Transverse colon (tissue), 4 donors: ENCODE data around the gene DIS3L2. TPM values are rescaled to one million over a fixed set of nuclear protein-coding genes. Genes with fewer than 3 reads are reported as not detected.

Source experiments
- DNase-seq: peaks from one replicate; pipeline ENCODE4 v3.0.0-alpha.2; 2019
- H3K27ac ChIP-seq, 4 donors: fragments of 200-600 bp; sonication (generic); 2 replicates each; pipeline ENCODE4 v1.5.1; 2016 to 2018; ENCODE audit warnings: inconsistent platforms in 4 of 4
- H3K27me3 ChIP-seq: fragments of 200-600 bp; sonication (generic); 2 replicates; pipeline ENCODE4 v1.5.1; 2017; ENCODE audit warnings: inconsistent platforms
- H3K36me3 ChIP-seq, 4 donors: fragments of 200-600 bp; sonication (generic); 2 replicates each; pipeline ENCODE4 v1.5.1; 2017 to 2019; ENCODE audit warnings: inconsistent platforms in 4 of 4
- H3K4me1 ChIP-seq, 4 donors: fragments of 200-600 bp; sonication (generic); 2 replicates each; pipeline ENCODE4 v1.5.1; 2017 to 2020; ENCODE audit warnings: inconsistent platforms in 4 of 4
- H3K4me3 ChIP-seq, 4 donors: fragments of 200-600 bp; sonication (generic); 1 replicate in 1 of 4; 2 replicates in 3 of 4; pipeline versions ENCODE4 v1.5.1 to v1.6.1; 2017 to 2019; ENCODE audit warnings: inconsistent platforms in 4 of 4
- H3K9me3 ChIP-seq, 2 donors: fragments of 200-600 bp; sonication (generic); 2 replicates each; pipeline ENCODE4 v1.5.1; 2017 to 2019; ENCODE audit warnings: inconsistent platforms in 2 of 2
- EP300 ChIP-seq: sonication (generic); formaldehyde crosslinking; IDR thresholded peaks from one replicate; pipeline ENCODE4 v1.6.1; 2017; ENCODE audit warnings: antibody characterized with exemption, low read depth
- POLR2A ChIP-seq: fragments of 450-650 bp; IDR thresholded peaks from one replicate; pipeline ENCODE4 v1.6.1; 2016; ENCODE audit warnings: antibody characterized with exemption, mild to moderate bottlenecking, moderate library complexity
- POLR2AphosphoS5 ChIP-seq, 3 donors: sonication (generic); formaldehyde crosslinking; IDR thresholded peaks; one replicate each; pipeline ENCODE4 v1.6.1; 2016; ENCODE audit warnings: antibody characterized with exemption in 3 of 3
- WGBS, 2 donors: methylation state at CpG; one replicate each; pipeline ENCODE4 v1.1.5; 2018; ENCODE audit warnings: low coverage in 1 of 2; 5-methylcytosine and 5-hydroxymethylcytosine counted together
- in situ Hi-C, 4 donors: fragments of 200-750 bp; cut with MboI; loops; one replicate each; pipeline versions ENCODE4 v1.15.0 to v1.15.1; 2017; ENCODE audit warnings: low sequenced_read_pairs in 3 of 4, low pct_ligation_motif_present in 1 of 4, low pct_unique_long_range_greater_than_20kb in 1 of 4
- intact Hi-C: fragments of 100-400 bp; cut with DNase I; formaldehyde crosslinking; loops from one replicate; pipeline ENCODE4 v1.15.1; 2023; ENCODE audit warnings: low total_unique reads
- total RNA-seq, 4 donors: library from RNA; depleted of rRNA; stranded (reverse); fragments of >200 nt; gene quantifications; one replicate each; pipeline ENCODE4 v1.1.0, GENCODE V29; 2016
- TF ChIP-seq, protein P1 (sequence below), 5 experiments: fragments of 200-600 bp in 3 of 5; fragments of 450-650 bp in 2 of 5; sonication (generic) in 3 of 5; IDR thresholded peaks; 1 replicate in 2 of 5; 2 replicates in 3 of 5; pipeline ENCODE4 v1.5.1; 2016 to 2017; ENCODE audit warnings: antibody characterized with exemption in 5 of 5, inconsistent platforms in 3 of 5, mild to moderate bottlenecking in 2 of 5, moderate library complexity in 1 of 5

The DIS3L2 gene
- total RNA-seq, 4 donors from 2014 or later: 24.7 to 99.9 (median 51.2) TPM

GRCh38 chr2:232058063-232058877, 96.8 kb downstream of the DIS3L2 start:
- intact Hi-C loops: no loop called here
- TF ChIP-seq POLR2AphosphoS5 (IDR thresholded peaks at IDR 0.05) (no peak), EP300 (no peak), POLR2A (no peak)
- TF ChIP-seq, protein P1, sequence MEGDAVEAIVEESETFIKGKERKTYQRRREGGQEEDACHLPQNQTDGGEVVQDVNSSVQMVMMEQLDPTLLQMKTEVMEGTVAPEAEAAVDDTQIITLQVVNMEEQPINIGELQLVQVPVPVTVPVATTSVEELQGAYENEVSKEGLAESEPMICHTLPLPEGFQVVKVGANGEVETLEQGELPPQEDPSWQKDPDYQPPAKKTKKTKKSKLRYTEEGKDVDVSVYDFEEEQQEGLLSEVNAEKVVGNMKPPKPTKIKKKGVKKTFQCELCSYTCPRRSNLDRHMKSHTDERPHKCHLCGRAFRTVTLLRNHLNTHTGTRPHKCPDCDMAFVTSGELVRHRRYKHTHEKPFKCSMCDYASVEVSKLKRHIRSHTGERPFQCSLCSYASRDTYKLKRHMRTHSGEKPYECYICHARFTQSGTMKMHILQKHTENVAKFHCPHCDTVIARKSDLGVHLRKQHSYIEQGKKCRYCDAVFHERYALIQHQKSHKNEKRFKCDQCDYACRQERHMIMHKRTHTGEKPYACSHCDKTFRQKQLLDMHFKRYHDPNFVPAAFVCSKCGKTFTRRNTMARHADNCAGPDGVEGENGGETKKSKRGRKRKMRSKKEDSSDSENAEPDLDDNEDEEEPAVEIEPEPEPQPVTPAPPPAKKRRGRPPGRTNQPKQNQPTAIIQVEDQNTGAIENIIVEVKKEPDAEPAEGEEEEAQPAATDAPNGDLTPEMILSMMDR (IDR thresholded peaks at IDR 0.05): no peak
- H3K4me3 ChIP-seq: no peak overlapping the region
- DNase-seq: no peak
- in situ Hi-C loops: no loop called here
- no peaks in the 10 kb centered on the region for H3K36me3 ChIP-seq
- peaks cover 0 to 5% (median 0%) of the 10 kb centered on the region in 4 donors for H3K4me1 ChIP-seq
- no peak overlapping the region for H3K27ac ChIP-seq
- no peaks in the 10 kb centered on the region for H3K27me3 ChIP-seq
- whole genome bisulfite sequencing, 2 donors: 52 to 77% methylated on average over 5 of the region's 5 CpGs
- H3K9me3 ChIP-seq: no peaks in the 10 kb centered on the region

DNA sequence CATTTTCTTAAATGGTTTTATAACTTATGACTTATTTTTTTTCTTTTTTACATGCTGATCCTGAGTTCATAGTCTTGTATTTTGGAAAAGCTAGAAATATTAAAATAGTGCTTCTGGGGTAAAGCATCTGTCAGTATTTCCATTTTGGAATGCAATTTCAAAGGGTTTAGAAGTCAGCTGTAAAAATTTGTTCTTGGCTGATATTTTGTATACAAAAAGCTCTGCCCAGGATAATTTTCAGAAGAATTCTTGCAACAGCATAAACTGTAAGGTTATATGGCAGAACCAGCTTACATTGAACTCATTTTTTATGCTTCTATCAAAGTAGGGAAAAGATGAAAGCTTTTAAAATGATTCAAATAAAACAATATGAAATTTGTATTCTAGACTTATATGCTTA, 97.4 kb downstream of the DIS3L2 start:
- Histone ChIP-seq H3K27me3 (no peaks in the 10 kb centered on the region), H3K4me3 (no peak overlapping the region), H3K27ac (no peak overlapping the region), H3K36me3 (no peaks in the 10 kb centered on the region), H3K9me3 (no peaks in the 10 kb centered on the region), H3K4me1 (peaks cover 0 to 5% (median 0%) of the 10 kb centered on the region in 4 donors)
- no peak for DNase-seq
- in situ Hi-C loops: no loop called here
- intact Hi-C loops: no loop called here
- TF ChIP-seq POLR2A (no peak), EP300 (no peak), POLR2AphosphoS5 (IDR thresholded peaks at IDR 0.05) (no peak)
- TF ChIP-seq, protein P1 (IDR thresholded peaks at IDR 0.05): no peak

DNA sequence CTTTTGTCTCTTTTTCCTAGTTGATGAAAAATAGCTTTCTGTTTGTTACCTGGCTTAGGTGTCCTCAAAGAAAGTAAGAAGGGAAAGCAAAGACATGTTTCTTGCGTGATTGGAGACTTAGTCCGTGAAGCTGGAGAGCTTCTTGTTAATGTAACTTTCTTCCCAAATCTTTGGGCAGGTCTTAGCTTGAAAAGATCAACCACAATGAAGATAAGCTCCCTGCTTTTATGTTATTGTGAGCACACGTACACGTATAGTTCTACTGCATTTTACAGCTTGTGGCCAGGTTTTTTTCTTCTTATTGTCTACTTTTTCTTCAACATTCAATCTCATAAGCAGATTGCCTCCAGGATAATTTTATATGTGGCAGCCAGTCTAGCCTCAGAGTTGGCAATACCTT, 99.8 kb downstream of the DIS3L2 start:
- Histone ChIP-seq H3K4me3 (no peak overlapping the region), H3K9me3 (no peaks in the 10 kb centered on the region), H3K4me1 (peaks cover 0 to 5% (median 0%) of the 10 kb centered on the region in 4 donors), H3K27ac (no peak overlapping the region), H3K36me3 (no peaks in the 10 kb centered on the region), H3K27me3 (no peaks in the 10 kb centered on the region)
- intact Hi-C loops (no loop called here), in situ Hi-C loops (no loop called here)
- DNase-seq: no peak
- WGBS, 2 donors: 93% methylated on average over 4 of the region's 4 CpGs
- TF ChIP-seq, protein P1 (IDR thresholded peaks at IDR 0.05): no peak
- no peak for TF ChIP-seq POLR2A

- no peaks in the 10 kb centered on the region for H3K9me3 ChIP-seq
- 69% methylated on average over 4 of the region's 4 CpGs; no CpG with 5 or more reads in 1 of the 2 donors for WGBS, 2 donors
- TF ChIP-seq POLR2A (no peak), POLR2AphosphoS5 (IDR thresholded peaks at IDR 0.05) (no peak), EP300 (no peak)
- TF ChIP-seq, protein P1 (IDR thresholded peaks at IDR 0.05): no peak
- no peaks in the 10 kb centered on the region for H3K27me3 ChIP-seq
- no peaks in the 10 kb centered on the region for H3K36me3 ChIP-seq
- no peak overlapping the region for H3K27ac ChIP-seq
- no peak overlapping the region for H3K4me3 ChIP-seq
- intact Hi-C loops (no loop called here), in situ Hi-C loops (no loop called here)
- DNase-seq: no peak
- peaks cover 0 to 3% (median 0%) of the 10 kb centered on the region in 4 donors for H3K4me1 ChIP-seq
Measured at GRCh38 chr2:232073026-232073425, 111.5 kb downstream of the DIS3L2 start.
